CD14-positive monocyte (primary cell): ENCODE data around the gene TGFA. TPM values are rescaled to one million over a fixed set of nuclear protein-coding genes. Genes with fewer than 3 reads are reported as not detected.

Source experiments
- DNase-seq, 3 donors: peaks; one replicate each; pipeline ENCODE4 v3.0.0-alpha.2; 2011 to 2022
- H2AFZ ChIP-seq: 2 replicates; pipeline ENCODE4 v1.6.0; 2012; ENCODE audit warnings: mild to moderate bottlenecking, low read depth, low read length, inconsistent platforms; ENCODE audit not compliant: insufficient read depth, poor library complexity, severe bottlenecking
- H3K27ac ChIP-seq, 2 donors: 1 replicate in 1 of 2; 2 replicates in 1 of 2; pipeline ENCODE4 v1.5.1; 2012 to 2013; ENCODE audit warnings: low read length in 2 of 2, control low read depth in 1 of 2, inconsistent platforms in 1 of 2, low read depth in 1 of 2, mild to moderate bottlenecking in 1 of 2
- H3K27me3 ChIP-seq, 2 donors: one replicate each; pipeline versions ENCODE4 v1.6.0 to v1.6.1; 2011 to 2013; ENCODE audit warnings: low read length in 2 of 2; ENCODE audit not compliant: control insufficient read depth in 2 of 2, insufficient read depth in 2 of 2
- H3K36me3 ChIP-seq, 2 donors: replicated peaks in 1 of 2; 1 replicate in 1 of 2; 2 replicates in 1 of 2; pipeline versions ENCODE4 v1.5.1 to v1.6.1; 2012 to 2013; ENCODE audit warnings: low read length in 2 of 2, control low read depth in 1 of 2, inconsistent platforms in 1 of 2, mild to moderate bottlenecking in 1 of 2; ENCODE audit not compliant: insufficient read depth in 2 of 2, control insufficient read depth in 1 of 2
- H3K4me1 ChIP-seq, 2 donors: 1 replicate in 1 of 2; 2 replicates in 1 of 2; pipeline versions ENCODE4 v1.5.1 to v1.6.1; 2012 to 2013; ENCODE audit warnings: low read length in 2 of 2, control low read depth in 1 of 2, inconsistent platforms in 1 of 2, mild to moderate bottlenecking in 1 of 2, moderate library complexity in 1 of 2; ENCODE audit not compliant: insufficient read depth in 2 of 2, control insufficient read depth in 1 of 2
- H3K4me2 ChIP-seq: replicated peaks from 2 replicates; pipeline ENCODE3; 2012; ENCODE audit warnings: low read length, moderate library complexity, mild to moderate bottlenecking; ENCODE audit not compliant: poor library complexity, severe bottlenecking; ENCODE audit errors: extremely low read depth
- H3K4me3 ChIP-seq, 3 experiments: fragments of 200-600 bp in 1 of 3; sonication (generic) in 1 of 3; replicated peaks in 1 of 3; 1 replicate in 2 of 3; 2 replicates in 1 of 3; pipeline ENCODE4 v1.5.1; 2011 to 2013; ENCODE audit warnings: low read length in 3 of 3, mild to moderate bottlenecking in 3 of 3, control low read depth in 2 of 3, low read depth in 2 of 3, inconsistent platforms in 1 of 3, moderate library complexity in 1 of 3
- H3K79me2 ChIP-seq: 2 replicates; pipeline ENCODE4 v1.6.0; 2012; ENCODE audit warnings: mild to moderate bottlenecking, control low read depth, inconsistent platforms, low read length, moderate library complexity; ENCODE audit not compliant: insufficient read depth
- H3K9ac ChIP-seq: 2 replicates; pipeline ENCODE4 v1.6.0; 2017; ENCODE audit warnings: low read length, mild to moderate bottlenecking; ENCODE audit not compliant: insufficient read depth, poor library complexity, severe bottlenecking
- H3K9me3 ChIP-seq, 2 donors: replicated peaks in 1 of 2; 1 replicate in 1 of 2; 2 replicates in 1 of 2; pipeline versions ENCODE4 v1.5.1 to v1.6.1; 2012 to 2013; ENCODE audit warnings: low read length in 2 of 2, control low read depth in 1 of 2; ENCODE audit not compliant: control insufficient read depth in 1 of 2, insufficient read depth in 1 of 2
- H4K20me1 ChIP-seq: 2 replicates; pipeline ENCODE4 v1.6.0; 2012; ENCODE audit warnings: mild to moderate bottlenecking, low read length, control low read depth, moderate library complexity; ENCODE audit not compliant: insufficient read depth
- H3K27ac Mint-ChIP-seq, 7 donors: one replicate each; pipeline ENCODE4 v1.8.0; 2020; ENCODE audit warnings: mild to moderate bottlenecking in 7 of 7, mixed read lengths in 7 of 7, moderate library complexity in 6 of 7, inconsistent platforms in 2 of 7
- H3K27me3 Mint-ChIP-seq, 3 donors: one replicate each; pipeline ENCODE4 v1.8.0; 2021 to 2022; ENCODE audit warnings: low read depth in 3 of 3, mild to moderate bottlenecking in 3 of 3, mixed read lengths in 3 of 3, moderate library complexity in 3 of 3, inconsistent platforms in 1 of 3
- H3K36me3 Mint-ChIP-seq, 2 donors: one replicate each; pipeline ENCODE4 v1.8.0; 2020; ENCODE audit warnings: mixed read lengths in 2 of 2, inconsistent platforms in 1 of 2, mild to moderate bottlenecking in 1 of 2
- H3K4me1 Mint-ChIP-seq: one replicate; pipeline ENCODE4 v1.8.0; 2020; ENCODE audit warnings: mild to moderate bottlenecking, mixed read lengths
- H3K4me3 Mint-ChIP-seq, 2 donors: one replicate each; pipeline ENCODE4 v1.8.0; 2020; ENCODE audit warnings: mild to moderate bottlenecking in 2 of 2, mixed read lengths in 2 of 2, moderate library complexity in 1 of 2
- H3K9me3 Mint-ChIP-seq, 7 donors: one replicate each; pipeline ENCODE4 v1.8.0; 2020 to 2022; ENCODE audit warnings: mixed read lengths in 7 of 7, mild to moderate bottlenecking in 6 of 7, moderate library complexity in 6 of 7, inconsistent platforms in 2 of 7
- CTCF ChIP-seq: fragments of 200-600 bp; IDR thresholded peaks from one replicate; pipeline ENCODE4 v1.8.0; 2022; ENCODE audit warnings: antibody characterized with exemption, mild to moderate bottlenecking
- WGBS: methylation state at CpG from one replicate; pipeline ENCODE4 v1.1.5; 2013; ENCODE audit warnings: missing lambda C conversion rate; ENCODE audit not compliant: insufficient coverage; 5-methylcytosine and 5-hydroxymethylcytosine counted together
- intact Hi-C, 2 donors: fragments of 100-400 bp; cut with micrococcal nuclease; formaldehyde crosslinking; loops; one replicate each; pipeline versions ENCODE4 v1.15.0 to v1.15.1; 2023
- polyA minus RNA-seq: library from RNA; depleted of rRNA, polyadenylated mRNA; stranded (reverse); fragments of >200 nt; gene quantifications from 2 replicates; pipeline ENCODE4 v1.2.3, GENCODE V29; 2012
- polyA plus RNA-seq, 3 donors: library from polyadenylated mRNA; depleted of rRNA in 1 of 3; unstranded in 2 of 3; stranded (reverse) in 1 of 3; fragments of 300-500 nt in 2 of 3; fragments of >200 nt in 1 of 3; fragmentation: Illumina TruSeq in 2 of 3; gene quantifications; 1 replicate in 2 of 3; 2 replicates in 1 of 3; pipeline ENCODE4 v1.2.3, GENCODE V29; 2012 to 2021
- total RNA-seq, 12 experiments: library from RNA in 1 of 12; stranded (reverse) in 1 of 12; fragments of 120-200 nt in 1 of 12; gene quantifications; one replicate each; pipeline ENCODE4 v1.2.4 and lab custom pipeline; 2013 to 2026; ENCODE audit warnings: mixed read lengths in 6 of 12, inconsistent platforms in 1 of 12

TGFA gene
- 4.3 TPM for total RNA-seq (2013)
- 1 to 10 TPM; 1.7 to 2.5 (median 1.7) TPM for polyA plus RNA-seq
- polyA minus RNA-seq: 1.1 and 1.6 TPM in 2 replicates
- 4.2 to 43.4 (median 5.3) reads per million in 11 experiments for total RNA-seq (lab: John Stamatoyannopoulos, UW)

GRCh38 chr2:70553584-70554337 lies at the start of gene TGFA:
Gene TGFA (minus strand): TSS chr2:70553826. CDS start chr2:70553767, 59 bp downstream.
- Histone ChIP-seq H3K4me2 (peak within 1 kb of the TSS; percentile 88), H3K9me3 (no peaks in the 10 kb centered on the region), H4K20me1 (no peaks in the 10 kb centered on the region), H3K27me3 (peaks cover 20 to 41% of the 10 kb centered on the region in 2 donors), H3K27ac (peak within 1 kb of the TSS in 1 of 2 donors; percentile 49), H3K79me2 (no peaks in the 10 kb centered on the region), H3K4me1 (peaks cover 21% of the 10 kb centered on the region in 2 donors), H3K36me3 (no peaks in the 10 kb centered on the region), H3K9ac (peak within 1 kb of the TSS; percentile 69), H2AFZ (peak within 1 kb of the TSS; percentile 93), H3K4me3 (peak within 1 kb of the TSS; percentile 47 to 83 (median 66))
- intact Hi-C loops: loop anchor here (5.0 to 10.0 kb wide), 2 partner anchors 41 to 59 kb away; no protein-coding TSS in a partner anchor
- TF ChIP-seq CTCF: peak; percentile 94
- peaks cover 0 to 2% of the 10 kb centered on the region in 2 donors for H3K36me3 Mint-ChIP-seq
- peaks cover 19% of the 10 kb centered on the region for H3K4me1 Mint-ChIP-seq
- peaks cover 0 to 6% (median 4%) of the 10 kb centered on the region in 7 donors for H3K9me3 Mint-ChIP-seq
- peaks cover 47 to 61% (median 49%) of the 10 kb centered on the region in 3 donors for H3K27me3 Mint-ChIP-seq
- peak; percentile 61 to 69 (median 67) for DNase-seq
- under 1% methylated on average over 78 of the region's 88 CpGs for WGBS
- peak within 1 kb of the TSS; percentile 57 to 87 (median 75) for H3K27ac Mint-ChIP-seq
- peak within 1 kb of the TSS; percentile 86 to 99 for H3K4me3 Mint-ChIP-seq

- no peak for DNase-seq
- Mint-ChIP-seq H3K27me3 (peaks cover 5 to 10% (median 8%) of the 10 kb centered on the region in 3 donors), H3K27ac (no peak overlapping the region), H3K9me3 (peaks cover 0 to 3% (median 1%) of the 10 kb centered on the region in 7 donors), H3K36me3 (no peaks in the 10 kb centered on the region), H3K4me3 (no peak overlapping the region), H3K4me1 (no peaks in the 10 kb centered on the region)
- Histone ChIP-seq H3K4me1 (no peaks in the 10 kb centered on the region), H3K9me3 (no peaks in the 10 kb centered on the region), H3K4me2 (no peak overlapping the region), H3K79me2 (no peaks in the 10 kb centered on the region), H3K27me3 (no peaks in the 10 kb centered on the region), H3K27ac (no peak overlapping the region), H3K9ac (no peak overlapping the region), H3K36me3 (no peaks in the 10 kb centered on the region), H2AFZ (no peak overlapping the region), H4K20me1 (no peaks in the 10 kb centered on the region), H3K4me3 (no peak overlapping the region)
- peak; percentile 18 for TF ChIP-seq CTCF
- intact Hi-C loops: no loop called here
Measured at GRCh38 chr2:70603066-70603465, 49.4 kb upstream of the TGFA start.
